AG09309 (cell line): ENCODE measurements around the gene MYH7.

Source experiments
- DNase-seq: peaks from one replicate; pipeline ENCODE4 v3.0.0-alpha.2; 2010; ENCODE audit warnings: low read depth
- H3K4me3 ChIP-seq: 2 replicates; pipeline ENCODE4 v1.5.1; 2011; ENCODE audit warnings: mild to moderate bottlenecking, low read depth, low read length, moderate library complexity; ENCODE audit not compliant: control insufficient read depth
- TF ChIP-seq, protein P1 (sequence below): IDR thresholded peaks from 2 replicates; pipeline ENCODE4 v1.5.1; 2011; ENCODE audit warnings: mild to moderate bottlenecking, low read depth, low read length, inconsistent platforms; ENCODE audit not compliant: insufficient read depth, control insufficient read depth; ENCODE audit errors: missing control alignments

The MYH7 gene

DNA sequence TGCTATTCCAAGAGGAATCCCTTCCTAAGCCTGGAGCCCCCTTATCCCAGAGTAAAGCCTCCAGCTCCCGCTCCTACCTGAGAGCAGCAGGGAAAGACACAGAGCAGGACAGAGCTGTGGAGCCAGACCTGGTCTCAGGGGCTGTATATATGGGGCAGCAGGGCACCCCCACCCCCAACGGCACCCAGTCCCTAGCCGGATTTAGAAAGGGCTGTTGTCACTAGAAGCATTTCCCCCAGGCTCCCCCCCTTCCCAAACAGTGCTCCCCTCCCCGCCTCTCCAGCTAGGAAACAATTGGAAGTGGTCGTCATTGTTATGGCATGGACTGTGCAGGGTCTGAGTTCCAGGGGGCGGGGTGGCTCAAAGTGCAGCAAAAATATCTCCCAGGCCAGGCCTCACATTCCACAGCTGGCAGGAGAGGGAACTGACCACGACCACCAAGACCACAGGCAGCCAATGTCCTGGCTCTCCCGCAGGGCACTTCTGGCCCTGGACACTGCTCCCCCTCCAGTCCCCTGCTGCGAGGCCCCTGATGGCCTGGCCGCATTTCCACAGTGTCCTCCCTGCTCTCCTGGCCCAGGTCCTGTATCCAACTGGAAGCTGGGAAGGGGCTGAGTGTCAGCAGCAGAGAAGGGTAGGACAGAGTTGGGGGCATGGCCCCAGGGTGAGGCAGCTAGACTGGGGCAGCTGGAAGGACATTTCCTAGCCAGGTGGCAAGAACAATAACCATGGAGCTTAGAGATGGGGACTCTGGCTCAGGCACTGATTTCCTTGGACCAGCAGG, at the start of gene MYH7:
TSS of gene MYH7 (minus strand) at position 118 of the 784 bp plus-strand sequence. CDS start 1,928 bp downstream, outside the sequence.
- no peak for DNase-seq
- no peak within 1 kb of the TSS for H3K4me3 ChIP-seq
- TF ChIP-seq, protein P1, sequence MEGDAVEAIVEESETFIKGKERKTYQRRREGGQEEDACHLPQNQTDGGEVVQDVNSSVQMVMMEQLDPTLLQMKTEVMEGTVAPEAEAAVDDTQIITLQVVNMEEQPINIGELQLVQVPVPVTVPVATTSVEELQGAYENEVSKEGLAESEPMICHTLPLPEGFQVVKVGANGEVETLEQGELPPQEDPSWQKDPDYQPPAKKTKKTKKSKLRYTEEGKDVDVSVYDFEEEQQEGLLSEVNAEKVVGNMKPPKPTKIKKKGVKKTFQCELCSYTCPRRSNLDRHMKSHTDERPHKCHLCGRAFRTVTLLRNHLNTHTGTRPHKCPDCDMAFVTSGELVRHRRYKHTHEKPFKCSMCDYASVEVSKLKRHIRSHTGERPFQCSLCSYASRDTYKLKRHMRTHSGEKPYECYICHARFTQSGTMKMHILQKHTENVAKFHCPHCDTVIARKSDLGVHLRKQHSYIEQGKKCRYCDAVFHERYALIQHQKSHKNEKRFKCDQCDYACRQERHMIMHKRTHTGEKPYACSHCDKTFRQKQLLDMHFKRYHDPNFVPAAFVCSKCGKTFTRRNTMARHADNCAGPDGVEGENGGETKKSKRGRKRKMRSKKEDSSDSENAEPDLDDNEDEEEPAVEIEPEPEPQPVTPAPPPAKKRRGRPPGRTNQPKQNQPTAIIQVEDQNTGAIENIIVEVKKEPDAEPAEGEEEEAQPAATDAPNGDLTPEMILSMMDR = no peak

GRCh38 chr14:23483236-23483854, 47.9 kb upstream of the MYH7 start:
- H3K4me3 ChIP-seq = no peak overlapping the region
- DNase-seq = no peak
- TF ChIP-seq, protein P1 = peak; percentile 45

- no peak for DNase-seq
- TF ChIP-seq, protein P1 = no peak
- H3K4me3 ChIP-seq = no peak overlapping the region
Measured at GRCh38 chr14:23482823-23483148, 47.3 kb upstream of the MYH7 start.

DNA sequence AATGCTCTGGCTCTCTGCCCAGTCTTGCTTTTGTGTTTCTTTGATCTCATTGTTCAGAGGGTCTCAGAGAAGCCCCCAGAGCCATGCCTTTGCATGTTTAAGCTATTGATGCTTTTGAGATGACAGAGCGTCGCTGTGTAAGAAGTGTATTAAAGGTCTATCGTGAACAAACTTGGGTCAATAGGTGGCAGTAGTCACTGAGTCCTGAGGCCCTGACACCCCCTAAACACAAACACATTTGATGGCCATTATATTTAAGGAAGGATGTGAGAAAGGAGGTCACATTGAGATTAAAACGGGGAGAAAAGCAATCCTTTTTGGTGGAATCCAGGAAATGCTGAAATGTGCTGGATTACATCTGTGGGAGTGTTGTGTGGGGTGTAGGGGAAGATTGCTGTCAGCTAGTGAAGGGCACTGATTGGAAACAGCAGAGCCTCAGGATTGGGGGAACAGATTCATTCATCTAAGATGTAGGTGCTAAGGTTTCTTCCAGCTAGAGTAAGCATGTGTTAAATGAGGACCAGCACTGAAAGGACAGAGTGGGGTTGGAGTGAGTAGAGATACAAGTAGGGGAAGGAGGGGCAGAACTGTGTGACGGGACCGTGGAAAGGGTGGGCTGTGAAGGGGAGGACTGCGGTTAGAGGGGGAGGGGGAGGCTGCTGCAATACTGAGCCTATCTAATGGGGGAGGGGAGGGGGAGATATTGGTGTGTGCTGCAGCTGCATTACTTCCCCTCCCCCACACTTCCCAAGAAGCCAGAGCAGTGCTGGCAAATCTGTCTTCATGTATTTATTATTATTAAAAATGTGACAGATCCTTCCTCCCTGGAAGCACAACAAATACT, 46.7 kb upstream of the MYH7 start:
- no peak overlapping the region for H3K4me3 ChIP-seq
- no peak for DNase-seq
- TF ChIP-seq, protein P1 = no peak

- DNase-seq = no peak
Measured at GRCh38 chr14:23481362-23481970, 46.0 kb upstream of the MYH7 start.

More at GRCh38 chr14:23481362-23481970, 46.0 kb upstream of the MYH7 start:
- TF ChIP-seq, protein P1 = no peak
- no peak overlapping the region for H3K4me3 ChIP-seq
